ENCODE results near the gene GYPC. TPM values are rescaled to one million over a fixed set of nuclear protein-coding genes. Genes with fewer than 3 reads are reported as not detected.

Gene GYPC
- total and polyA plus RNA-seq, 2 of the 4 experiments (the other 2 are of a cell fraction): 53.4 to 96.3 TPM

DNA sequence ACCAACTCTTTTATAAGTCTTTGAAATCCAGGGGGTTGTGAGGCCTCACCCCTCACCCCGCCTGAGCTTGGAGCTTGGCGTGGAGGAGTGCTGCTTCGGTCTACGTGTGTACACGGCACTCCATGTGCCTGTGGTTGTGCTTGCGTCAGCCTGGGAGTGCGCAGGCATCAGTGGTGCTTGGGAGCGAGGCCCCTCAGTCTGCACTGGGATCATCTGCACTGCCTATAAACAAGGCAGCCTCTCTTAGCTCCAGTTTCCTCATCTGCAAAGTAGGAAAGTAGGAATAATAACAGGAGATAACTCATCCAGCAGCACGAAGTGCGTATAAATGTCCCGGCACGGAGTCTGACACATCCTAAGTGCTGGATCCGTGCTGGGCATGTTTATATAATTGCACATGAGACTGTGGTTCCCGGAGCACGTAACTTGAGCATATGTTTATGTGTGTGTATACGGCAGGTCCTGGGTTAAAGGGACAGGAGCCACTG is 1.2 kb downstream of the GYPC start:
- H3K27ac ChIP-seq (ENCODE audit: insufficient read depth, low read length): peak overlapping the region; percentile 90
- H2AK9ac ChIP-seq (replicated peaks; ENCODE audit: low read depth, low read length, poor library complexity): peak overlapping the region; percentile 86
- H4K8ac ChIP-seq (ENCODE audit: low read depth in 2 of 2, low read length in 2 of 2): peak overlapping the region; percentile 78 to 94
- H3K9me1 ChIP-seq (ENCODE audit: insufficient read depth, low read length): peaks cover 4% of the 10 kb centered on the region; the same call in 1 of the 2 replicates
- H3K27me3 ChIP-seq (ENCODE audit: control insufficient read depth, insufficient read depth, low read length): no peaks in the 10 kb centered on the region
- H3K36me3 ChIP-seq (ENCODE audit: control insufficient read depth, insufficient read depth, low read length): peaks cover 5% of the 10 kb centered on the region; the same call in 1 of the 2 replicates
- WGBS, 2 experiments (ENCODE audit: extremely low coverage in 2 of 2, insufficient read length in 1 of 2): 0% methylated on average over 10 of the region's 16 CpGs; no CpG with 5 or more reads in 1 of the 2 experiments
- DNase-seq: peak; percentile 98
- H2BK20ac ChIP-seq (ENCODE audit: low read depth, low read length): peak overlapping the region; percentile 79
- H2BK15ac ChIP-seq (ENCODE audit: low read depth, low read length): peak overlapping the region; percentile 26; the same call in 2 of the 3 replicates
- TF ChIP-seq, protein P1, sequence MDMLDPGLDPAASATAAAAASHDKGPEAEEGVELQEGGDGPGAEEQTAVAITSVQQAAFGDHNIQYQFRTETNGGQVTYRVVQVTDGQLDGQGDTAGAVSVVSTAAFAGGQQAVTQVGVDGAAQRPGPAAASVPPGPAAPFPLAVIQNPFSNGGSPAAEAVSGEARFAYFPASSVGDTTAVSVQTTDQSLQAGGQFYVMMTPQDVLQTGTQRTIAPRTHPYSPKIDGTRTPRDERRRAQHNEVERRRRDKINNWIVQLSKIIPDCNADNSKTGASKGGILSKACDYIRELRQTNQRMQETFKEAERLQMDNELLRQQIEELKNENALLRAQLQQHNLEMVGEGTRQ (IDR thresholded peaks at IDR 0.05; ENCODE audit: low read depth, low read length): peak; percentile 49
- TF ChIP-seq RFX5 (IDR thresholded peaks at IDR 0.05; ENCODE audit: low read depth, low read length): no peak
- peak; percentile 37; the same call in 1 of the 2 replicates for TF ChIP-seq NFE2L2 (IDR thresholded peaks at IDR 0.05; ENCODE audit: low read depth, low read length)
- peak; percentile 78; the same call in 1 of the 2 replicates for TF ChIP-seq MXI1 (IDR thresholded peaks at IDR 0.05; ENCODE audit: borderline replicate concordance, low read depth, low read length)
- no peak; the same call in none of the 2 replicates for TF ChIP-seq POLR2A (IDR thresholded peaks at IDR 0.05; ENCODE audit: low read depth, low read length)
- TF ChIP-seq BHLHE40 (IDR thresholded peaks at IDR 0.05; ENCODE audit: low read depth, low read length): peak; percentile 99
- TF ChIP-seq, protein P2, sequence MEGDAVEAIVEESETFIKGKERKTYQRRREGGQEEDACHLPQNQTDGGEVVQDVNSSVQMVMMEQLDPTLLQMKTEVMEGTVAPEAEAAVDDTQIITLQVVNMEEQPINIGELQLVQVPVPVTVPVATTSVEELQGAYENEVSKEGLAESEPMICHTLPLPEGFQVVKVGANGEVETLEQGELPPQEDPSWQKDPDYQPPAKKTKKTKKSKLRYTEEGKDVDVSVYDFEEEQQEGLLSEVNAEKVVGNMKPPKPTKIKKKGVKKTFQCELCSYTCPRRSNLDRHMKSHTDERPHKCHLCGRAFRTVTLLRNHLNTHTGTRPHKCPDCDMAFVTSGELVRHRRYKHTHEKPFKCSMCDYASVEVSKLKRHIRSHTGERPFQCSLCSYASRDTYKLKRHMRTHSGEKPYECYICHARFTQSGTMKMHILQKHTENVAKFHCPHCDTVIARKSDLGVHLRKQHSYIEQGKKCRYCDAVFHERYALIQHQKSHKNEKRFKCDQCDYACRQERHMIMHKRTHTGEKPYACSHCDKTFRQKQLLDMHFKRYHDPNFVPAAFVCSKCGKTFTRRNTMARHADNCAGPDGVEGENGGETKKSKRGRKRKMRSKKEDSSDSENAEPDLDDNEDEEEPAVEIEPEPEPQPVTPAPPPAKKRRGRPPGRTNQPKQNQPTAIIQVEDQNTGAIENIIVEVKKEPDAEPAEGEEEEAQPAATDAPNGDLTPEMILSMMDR (conservative IDR thresholded peaks at IDR 0.05; ENCODE audit: low read depth, low read length): no peak
- peak; percentile 83 for TF ChIP-seq CEBPB (IDR thresholded peaks at IDR 0.05; ENCODE audit: low read depth, low read length)
- peak; percentile 83 for TF ChIP-seq FOS (IDR thresholded peaks at IDR 0.05; ENCODE audit: low read depth, low read length)
- peak; percentile 73; the same call in 1 of the 2 replicates for TF ChIP-seq MAZ (IDR thresholded peaks at IDR 0.05; ENCODE audit: borderline replicate concordance, low read depth, low read length)
- no peak for TF ChIP-seq ELK1 (IDR thresholded peaks at IDR 0.05; ENCODE audit: borderline replicate concordance, low read depth, low read length)
- peak; percentile 87 for TF ChIP-seq RCOR1 (IDR thresholded peaks at IDR 0.05; ENCODE audit: insufficient replicate concordance, low read length)
- peak overlapping the region; percentile 86 for H3K18ac ChIP-seq (ENCODE audit: low read depth, low read length)
- H3K56ac ChIP-seq (ENCODE audit: extremely low read depth, insufficient read depth, low read length): peak overlapping the region; percentile 95
- CTCF ChIA-PET: no interaction called here
- peak; percentile 57 for ATAC-seq (ENCODE audit: low read depth)
- H3K9me3 ChIP-seq (ENCODE audit: control insufficient read depth, insufficient read depth, low read length): no peaks in the 10 kb centered on the region
- H4K91ac ChIP-seq (ENCODE audit: insufficient read depth, low read depth, low read length): peak overlapping the region; percentile 96
- H3K79me1 ChIP-seq (ENCODE audit: low read depth in 1 of 2, low read length in 2 of 2): peaks cover 4 to 45% of the 10 kb centered on the region in 2 experiments; a peak in 3 of 4 replicates
- H3K14ac ChIP-seq (replicated peaks; ENCODE audit: low read depth, low read length): peak overlapping the region; percentile 94
- peak overlapping the region; percentile 85 for H3K23ac ChIP-seq (ENCODE audit: low read depth, low read length)
- peak overlapping the region; percentile 74 for H2BK120ac ChIP-seq (ENCODE audit: low read depth, low read length)
- peak overlapping the region; percentile 89 for H3K4ac ChIP-seq (ENCODE audit: low read depth, low read length)
- POLR2A ChIA-PET (ENCODE audit: unreplicated experiment): interaction anchor here (0.5 kb wide), 1 partner anchor 1877 kb away, joined by 3 read pairs; no protein-coding TSS in a partner anchor
- no TSS peak for BruUV-seq (replicated peaks)
- peak overlapping the region; percentile 88 for H3K9ac ChIP-seq (ENCODE audit: low read depth, low read length)
- peaks cover 17% of the 10 kb centered on the region for H4K20me1 ChIP-seq (ENCODE audit: insufficient read depth, low read length)
- dilution Hi-C loops (cut with HindIII; ENCODE audit: low sequenced_read_pairs, unreplicated experiment) (no loop called here), intact Hi-C loops (cut with micrococcal nuclease) (loop anchor here (1.0 to 10.0 kb wide), 4 partner anchors 43 to 450 kb away; partner anchors contain the start of gene BIN1), in situ Hi-C loops (cut with MboI; ENCODE audit: low sequenced_read_pairs) (no loop called here)
- peak overlapping the region; percentile 80 for H4K5ac ChIP-seq (ENCODE audit: low read depth, low read length)
- H3K4me2 ChIP-seq (ENCODE audit: low read depth, low read length): peak overlapping the region; percentile 71
- H2AK5ac ChIP-seq (ENCODE audit: low read depth, low read length): peak overlapping the region; percentile 69
- H3K4me3 ChIP-seq (ENCODE audit: insufficient read depth, low read depth, low read length): peak overlapping the region; percentile 48
- peak overlapping the region; percentile 82 for H2AFZ ChIP-seq (replicated peaks; ENCODE audit: low read length, poor library complexity)
- H2BK5ac ChIP-seq (ENCODE audit: low read depth, low read length, poor library complexity, severe bottlenecking): peak overlapping the region; percentile 90
- peaks cover 19% of the 10 kb centered on the region for H3K4me1 ChIP-seq (ENCODE audit: control insufficient read depth, insufficient read depth, low read length)
